G401.6 (cell line): Measurements from ENCODE around the gene ERN1.

Source experiments
- FAIRE-seq: peaks from 2 replicates; lab custom pipeline; 2012; peaks lifted over from hg19 to GRCh38; lab: Jason Lieb, UNC

The ERN1 gene

DNA sequence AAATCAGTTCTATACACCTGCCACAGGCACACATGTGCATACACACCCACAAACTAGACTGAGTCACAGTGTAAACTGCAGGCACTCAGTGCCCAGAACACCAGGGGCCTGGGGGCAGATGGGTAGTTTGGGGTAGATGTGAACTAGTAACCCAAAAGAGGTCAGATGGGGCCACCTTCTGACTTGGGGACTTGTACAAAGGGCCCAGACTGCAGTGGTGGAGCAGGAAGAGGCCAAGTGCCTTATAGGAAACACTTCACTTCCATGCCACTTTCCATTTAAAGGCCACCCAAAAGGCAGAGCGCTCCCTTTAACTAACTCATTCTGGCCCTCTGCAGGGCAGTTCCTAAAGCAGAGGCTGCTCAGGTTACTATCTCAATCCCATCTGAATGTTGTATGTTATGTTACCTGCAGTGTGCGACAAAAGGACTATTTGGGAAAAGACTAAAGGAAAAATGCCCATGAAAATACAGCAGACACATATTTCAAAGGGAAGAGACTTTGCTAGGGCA is 27.8 kb upstream of the ERN1 start:
- no peak for FAIRE-seq

DNA sequence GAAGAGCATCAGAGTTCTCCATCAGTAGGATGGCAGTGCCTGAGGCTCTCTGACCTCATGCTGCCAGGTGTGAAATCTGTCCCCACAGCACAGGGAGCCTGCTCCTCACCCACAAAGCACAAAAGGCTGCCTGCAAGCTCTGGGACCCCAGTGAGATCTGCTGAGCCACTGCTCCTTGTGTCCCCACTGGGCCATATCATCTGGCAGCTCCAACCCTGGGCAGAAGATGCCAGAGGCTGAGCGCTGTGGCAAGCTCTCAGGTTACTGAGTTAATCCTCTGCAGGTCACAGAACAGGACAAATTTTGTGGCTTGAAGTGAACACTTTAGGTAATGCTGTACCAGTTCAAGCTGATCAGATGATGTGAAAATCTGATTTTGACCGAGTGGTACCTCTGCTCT is 26.7 kb upstream of the ERN1 start:
- FAIRE-seq, result no peak

DNA sequence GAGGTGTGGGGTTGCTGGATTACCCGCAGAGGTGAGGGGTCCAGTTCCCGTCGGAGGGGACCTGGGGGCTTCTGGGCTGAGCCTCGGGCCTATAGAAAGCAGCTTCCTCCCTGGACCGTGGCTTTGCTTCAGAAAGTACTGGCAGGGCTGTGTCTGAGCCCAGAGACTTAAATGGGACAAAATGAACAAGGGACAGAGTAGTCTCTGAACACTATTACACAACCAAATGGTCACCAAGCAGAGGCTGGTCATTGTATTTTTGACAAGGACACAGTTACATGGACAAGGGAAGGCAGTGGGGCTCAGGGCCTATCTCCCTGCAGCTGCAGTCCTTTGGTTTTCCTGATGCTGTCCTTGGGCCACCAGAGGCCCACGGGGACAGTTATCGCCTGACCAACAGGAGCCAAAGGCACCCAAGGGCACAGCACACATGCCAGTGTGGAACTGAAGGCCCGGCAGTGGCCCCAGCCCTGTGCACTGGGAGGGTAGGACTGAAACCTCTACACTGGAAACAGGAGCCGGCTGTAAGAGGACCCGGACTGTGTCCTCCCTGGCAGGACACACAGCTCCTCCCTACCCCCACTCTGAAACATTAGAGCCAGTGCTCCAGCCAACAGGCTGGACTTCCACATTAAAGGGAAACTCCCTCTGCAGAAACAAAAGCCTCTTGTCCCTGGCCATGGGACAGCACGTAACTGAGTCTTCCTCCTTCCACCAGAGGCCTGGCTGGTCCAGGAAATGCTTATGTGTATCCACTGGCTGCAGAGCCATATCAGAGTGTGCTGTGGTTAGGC is 26.0 kb upstream of the ERN1 start:
- no peak for FAIRE-seq

DNA sequence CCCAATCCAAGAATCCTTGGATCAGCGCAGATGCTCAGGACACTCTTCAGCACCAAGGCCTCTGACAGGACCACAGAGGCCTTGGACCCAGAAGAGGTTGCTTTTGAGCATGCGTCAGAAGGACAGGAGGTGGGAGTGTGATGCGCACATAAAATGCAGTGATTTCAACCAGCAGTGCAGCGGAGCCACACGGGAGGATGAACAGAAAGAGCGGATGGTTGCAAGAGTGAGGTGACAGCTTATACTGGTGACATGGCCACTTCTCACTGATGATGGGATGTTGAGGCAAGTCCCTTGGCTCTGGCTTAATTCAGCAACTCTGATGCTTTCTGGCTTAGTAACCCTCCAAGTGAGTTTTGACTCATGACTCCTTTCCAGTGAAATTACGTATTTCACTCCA is 25.2 kb upstream of the ERN1 start:
- no peak for FAIRE-seq

DNA sequence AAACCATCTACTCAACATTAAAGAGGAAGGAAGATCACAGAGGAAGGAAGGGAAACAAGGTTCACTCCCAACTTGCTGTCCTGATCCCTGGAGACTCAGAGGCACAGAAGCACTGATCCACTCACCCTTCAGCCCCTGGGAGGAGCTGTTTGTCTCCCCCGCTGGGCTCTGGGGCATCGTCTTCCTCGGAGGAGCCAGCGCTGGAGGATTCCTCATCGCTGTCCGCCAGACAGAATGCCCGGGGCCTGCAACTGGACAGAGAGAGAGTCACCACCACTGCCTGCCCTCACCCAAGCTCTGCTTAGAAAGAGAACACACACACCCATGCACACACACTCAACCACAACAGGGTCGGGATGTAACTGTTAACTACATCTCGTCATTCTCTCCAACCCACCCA is 24.8 kb upstream of the ERN1 start:
- FAIRE-seq, result no peak

DNA sequence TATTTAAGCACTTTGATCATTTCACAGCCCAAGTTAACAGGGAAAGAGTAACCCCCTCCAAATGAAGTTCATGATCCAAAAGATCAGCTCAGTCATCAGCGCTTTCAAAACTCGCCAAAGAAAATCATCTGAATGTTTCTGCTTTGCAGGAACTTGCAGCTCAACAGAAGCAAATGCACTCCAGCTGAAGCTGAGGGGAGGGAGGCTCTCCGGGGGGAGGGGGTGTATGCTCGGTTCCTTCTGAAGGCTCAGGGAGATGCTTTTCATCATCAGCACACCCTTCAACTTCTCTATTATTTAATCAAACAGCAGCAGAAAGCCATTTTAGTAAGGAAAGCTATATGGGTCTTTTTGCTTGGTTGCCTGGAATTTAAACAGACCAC is 24.4 kb upstream of the ERN1 start:
- FAIRE-seq, result no peak

DNA sequence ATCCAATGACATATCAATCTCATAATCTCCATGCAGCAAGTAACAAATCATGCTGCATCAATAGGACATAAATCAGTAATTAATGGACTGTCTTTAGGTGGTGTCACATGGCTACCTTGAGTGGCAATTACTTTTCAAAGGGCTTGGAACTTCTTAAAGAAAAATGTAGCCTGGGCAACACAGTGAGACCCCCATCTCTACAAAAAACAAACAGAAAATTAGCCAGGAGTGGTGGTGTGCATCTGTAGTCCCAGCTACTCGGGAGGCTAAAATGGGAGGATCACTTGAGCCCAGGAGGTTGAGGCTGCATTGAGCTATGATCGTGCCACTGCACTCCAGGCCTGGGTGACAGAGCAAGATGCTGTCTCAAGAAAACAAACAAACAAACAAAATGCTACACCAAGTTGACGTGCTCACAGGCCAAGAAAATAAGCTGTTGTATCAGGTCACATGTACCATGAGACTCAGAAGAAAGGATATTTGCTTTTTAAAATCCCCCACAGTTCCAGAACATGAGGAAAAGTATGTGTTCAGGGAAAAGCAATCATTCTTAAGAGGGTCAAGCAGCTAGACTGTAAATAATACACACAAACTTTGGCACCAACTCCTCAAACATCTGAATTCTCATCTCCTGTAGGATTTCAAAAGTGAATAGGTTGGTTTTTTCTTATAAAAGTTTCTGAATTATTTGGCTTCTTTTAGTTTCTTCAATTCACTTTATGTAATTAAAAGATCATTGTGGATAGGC is 23.8 kb upstream of the ERN1 start:
- FAIRE-seq, result no peak

DNA sequence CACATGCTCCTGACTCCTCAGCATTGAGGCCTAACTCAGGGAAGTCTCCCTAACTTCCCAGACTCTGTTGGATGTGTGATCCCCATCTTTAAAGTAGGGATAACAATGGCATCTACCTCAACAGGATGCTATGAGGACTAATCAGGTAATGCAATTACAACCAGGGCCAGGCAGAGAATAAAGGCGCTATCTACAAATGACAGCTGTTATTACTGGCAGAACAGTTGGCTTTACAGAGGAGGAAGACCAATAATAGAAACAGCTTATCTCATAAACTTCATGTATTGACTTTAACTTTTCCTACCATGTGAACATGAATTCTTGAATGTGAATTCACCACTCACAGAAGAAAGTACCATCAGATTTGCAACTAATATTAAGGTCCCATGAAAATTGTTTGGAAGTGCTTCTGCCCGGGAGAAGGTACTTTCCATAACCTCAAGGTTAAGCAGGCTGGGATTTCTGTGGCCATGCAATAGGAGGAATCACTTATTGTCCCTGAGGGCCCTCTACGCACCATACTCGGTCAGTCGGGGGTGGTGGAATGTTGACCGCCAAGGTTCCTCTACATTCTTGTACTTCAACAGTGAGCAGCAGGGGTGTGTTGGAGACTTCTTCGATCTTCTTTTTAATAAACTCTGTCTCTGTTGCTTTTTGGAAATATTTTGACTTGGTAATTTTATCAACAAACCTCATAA is 22.6 kb upstream of the ERN1 start:
- no peak for FAIRE-seq

DNA sequence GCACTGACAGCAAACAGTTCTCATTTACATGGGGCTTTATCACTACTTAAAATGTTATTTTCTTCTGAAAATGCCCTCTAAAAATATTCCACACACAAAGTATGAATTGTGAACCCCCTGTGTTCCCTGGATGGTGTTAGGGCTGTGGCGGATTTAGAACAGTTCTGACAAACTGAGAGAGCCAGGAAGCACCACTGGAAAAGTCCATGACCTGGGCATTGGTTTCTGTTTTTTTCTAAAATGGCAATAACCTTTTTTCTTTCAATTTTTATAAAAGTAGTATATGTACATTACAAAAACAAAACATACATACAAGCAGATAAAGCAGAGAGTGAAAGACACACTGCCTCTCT is 21.0 kb upstream of the ERN1 start:
- FAIRE-seq, result no peak

DNA sequence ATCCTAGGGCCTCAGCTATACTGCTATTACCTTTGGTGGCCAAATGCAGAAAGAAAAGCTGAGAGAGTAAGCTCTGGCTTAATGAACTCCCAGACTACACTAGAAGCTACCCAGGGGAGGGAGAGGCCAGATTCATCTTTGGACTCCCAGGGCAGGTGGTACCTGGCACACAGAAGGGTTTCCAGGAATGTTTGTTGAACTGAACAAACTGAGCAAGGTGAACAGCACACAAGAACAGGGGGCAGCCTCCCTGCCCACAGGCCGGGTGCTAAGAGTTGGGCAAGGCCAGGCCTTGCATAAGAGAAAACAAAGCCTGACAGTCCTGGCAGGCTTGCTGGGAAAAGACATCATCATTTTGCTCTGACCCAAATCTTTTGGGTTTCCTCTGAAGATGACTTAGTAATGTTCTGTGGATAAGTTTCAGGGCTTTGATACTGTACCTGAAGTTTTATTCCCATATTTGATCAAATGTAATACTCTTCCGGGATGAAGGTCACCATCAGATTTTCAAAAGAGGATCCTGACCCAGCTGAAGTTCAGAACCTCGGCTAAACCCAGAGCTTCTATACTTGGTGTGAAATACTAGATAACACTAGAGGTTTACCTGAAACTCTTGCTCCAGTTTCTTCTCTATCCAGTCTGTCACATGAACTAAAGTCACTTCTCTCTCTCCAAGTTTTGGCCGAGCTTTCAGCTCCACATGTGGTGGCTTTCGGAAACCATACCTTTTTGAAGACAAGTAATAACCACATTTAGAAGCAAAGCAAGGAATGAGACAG is 20.5 kb upstream of the ERN1 start:
- no peak for FAIRE-seq

DNA sequence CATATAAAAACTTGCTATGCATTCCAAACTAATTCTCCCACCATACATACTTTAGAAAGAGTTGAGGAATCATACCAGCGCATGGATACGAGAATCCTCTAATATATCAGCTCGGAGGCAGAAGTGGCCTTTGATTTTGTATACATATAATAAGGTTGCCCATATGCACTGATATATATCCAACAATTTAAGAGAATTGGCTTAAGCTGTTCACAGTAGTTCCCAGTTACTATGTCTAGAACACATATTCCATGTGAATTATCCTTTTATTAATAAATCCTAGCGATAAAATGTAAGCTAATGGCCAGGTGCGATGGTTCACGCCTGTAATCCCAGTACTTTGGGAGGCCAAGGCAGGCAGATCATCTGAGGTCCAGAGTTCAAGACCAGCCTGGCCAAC is 19.3 kb upstream of the ERN1 start:
- no peak for FAIRE-seq

DNA sequence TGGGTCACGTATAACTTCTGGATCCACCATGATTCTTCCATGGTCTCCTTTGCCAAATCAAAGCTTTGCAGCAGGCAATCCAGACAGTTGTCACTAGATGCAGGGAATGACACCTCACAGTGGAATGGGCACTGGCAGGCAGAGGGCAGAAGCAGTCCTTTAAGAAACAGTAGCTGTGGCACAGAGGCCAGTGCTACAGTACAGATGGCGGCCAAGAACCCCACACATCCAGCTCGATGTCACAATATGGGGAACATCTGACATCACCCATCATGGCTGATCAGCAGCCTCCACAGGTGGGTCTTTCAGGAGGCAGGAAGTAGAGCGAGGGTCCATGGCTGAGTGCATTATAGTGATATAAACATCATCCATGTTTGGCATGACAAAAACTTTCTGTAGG is 18.8 kb upstream of the ERN1 start:
- no peak for FAIRE-seq

DNA sequence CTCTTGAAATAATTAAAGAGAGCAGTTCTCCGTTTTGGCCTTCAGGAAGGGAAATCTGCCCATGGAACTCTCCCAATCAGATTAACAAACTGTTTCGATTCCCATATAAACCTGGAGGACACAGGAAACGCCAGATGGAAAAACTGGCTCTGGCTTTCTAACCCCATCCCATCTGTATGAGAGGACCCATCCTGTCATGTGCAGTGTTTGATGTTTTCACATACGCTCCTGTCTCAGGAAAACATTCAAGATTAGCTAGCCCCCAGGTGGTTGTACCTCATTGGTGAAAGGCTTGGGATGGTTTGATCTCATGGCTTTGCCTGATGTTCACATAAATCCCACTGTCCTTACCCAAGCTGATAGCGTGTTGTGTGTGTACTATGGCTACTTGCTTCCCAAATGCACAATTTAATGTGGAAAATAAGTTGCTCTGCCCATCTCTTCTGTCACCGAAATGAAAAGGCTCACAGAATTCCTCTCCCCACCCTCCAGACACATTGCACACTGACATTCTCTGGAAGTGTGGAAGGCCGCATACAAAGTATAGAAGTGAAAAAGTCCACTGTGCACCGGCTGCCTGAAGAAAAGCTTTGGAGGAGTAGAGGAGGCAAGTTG is 18.2 kb upstream of the ERN1 start:
- no peak for FAIRE-seq

DNA sequence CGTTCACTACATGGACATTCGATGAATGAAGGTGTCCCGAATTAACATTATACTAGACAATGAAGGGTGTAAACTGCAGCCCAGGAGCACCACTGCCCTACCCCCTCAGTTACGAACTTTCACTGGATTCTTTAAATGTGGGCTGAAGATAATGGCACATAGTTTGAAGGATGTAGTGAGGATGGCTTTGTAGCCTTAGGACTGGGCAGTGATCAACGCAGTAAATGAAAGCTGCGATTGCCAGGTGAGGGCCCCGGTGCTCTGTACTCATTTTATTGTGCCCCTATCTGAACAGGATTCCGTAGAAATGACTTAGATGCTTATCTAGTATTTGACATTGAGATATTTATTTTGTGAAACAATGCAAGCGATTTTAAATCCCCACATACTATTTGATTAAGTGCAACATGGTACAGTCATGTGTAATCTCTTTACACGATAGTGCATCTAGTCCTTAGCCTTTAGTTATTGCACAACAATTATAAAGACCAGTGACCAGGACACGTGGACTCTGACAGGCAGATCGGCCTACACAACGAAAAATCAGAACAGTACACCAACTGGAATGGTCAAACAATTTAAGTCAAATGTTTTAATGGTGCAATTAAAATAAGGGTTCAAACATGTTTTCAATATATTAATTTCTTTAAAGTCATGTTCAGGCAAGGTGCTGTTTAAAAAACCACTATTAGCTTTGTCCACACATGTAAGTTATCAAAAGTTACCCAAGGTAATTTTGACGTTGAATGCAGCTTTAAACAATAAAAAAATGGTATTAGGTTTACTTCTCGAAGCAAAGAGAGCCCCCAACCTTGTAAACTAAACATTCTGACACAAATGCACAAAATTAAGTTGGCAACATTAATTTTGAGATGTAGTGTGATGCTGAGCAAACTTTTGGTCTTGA is 17.4 kb upstream of the ERN1 start:
- FAIRE-seq, result no peak

DNA sequence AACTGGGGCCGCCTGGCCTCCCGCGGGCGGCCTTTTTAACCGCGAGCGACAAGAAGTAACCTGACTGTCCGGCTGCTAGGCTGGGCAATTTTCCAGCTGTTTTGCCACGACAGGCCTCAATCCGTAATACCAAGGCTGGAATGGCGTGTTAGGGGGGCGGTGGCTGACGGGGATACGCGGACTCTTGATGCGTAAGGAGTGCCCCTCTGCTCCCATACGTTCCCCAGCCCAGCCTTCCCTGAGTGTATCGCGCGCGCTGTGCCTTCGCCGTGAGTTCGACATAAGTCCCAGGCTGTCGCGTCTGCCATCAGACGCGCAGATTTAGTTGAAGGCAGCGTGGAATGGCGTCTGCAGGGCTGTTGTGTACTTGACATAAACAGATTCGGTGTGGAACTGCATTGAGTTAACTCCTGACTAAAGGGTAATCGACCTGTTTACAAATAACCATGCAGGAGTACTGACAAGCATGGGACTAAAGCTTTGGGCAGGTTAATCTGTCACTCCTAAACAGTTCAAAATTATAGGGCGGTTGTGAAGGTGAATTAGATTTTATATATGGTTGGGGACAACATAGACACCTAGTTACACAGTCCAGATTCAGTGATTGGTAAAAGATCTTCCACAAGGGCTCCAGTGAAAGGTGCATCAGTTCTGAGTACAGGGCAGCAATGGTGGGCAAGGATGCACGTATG is 16.6 kb upstream of the ERN1 start:
- no peak for FAIRE-seq

DNA sequence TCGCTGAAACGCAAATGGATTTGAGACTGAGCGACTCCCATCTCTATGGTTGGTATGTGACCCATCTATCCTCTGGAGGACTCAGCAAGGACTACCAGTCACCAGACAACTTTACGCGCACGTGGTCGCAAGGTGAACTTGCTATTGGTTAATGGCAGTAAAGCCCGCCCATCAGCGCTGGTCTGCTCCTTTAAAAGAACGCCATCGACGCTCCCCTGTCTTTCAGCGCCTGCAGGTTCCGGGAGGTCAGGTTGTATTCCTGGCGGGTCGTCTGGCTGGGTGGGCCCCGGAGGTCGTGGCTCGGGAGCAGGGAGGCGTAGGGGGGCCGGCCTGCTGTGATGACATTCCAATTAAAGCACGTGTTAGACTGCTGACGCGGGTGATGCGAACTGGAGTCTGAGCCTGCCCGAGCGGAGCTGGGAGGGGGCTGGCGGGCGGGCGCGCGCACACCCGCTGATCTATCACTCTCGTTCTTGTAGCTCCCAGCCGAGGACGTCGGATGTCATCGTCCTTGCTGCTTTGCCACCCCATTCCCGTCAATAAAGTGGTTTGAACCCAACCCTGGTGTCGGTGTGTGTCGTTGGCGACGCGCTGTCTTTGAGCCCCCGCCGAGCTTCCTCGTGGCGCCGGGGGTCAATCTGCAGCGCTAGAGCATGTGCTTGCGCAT is 15.9 kb upstream of the ERN1 start:
- peak; percentile 96 for FAIRE-seq

DNA sequence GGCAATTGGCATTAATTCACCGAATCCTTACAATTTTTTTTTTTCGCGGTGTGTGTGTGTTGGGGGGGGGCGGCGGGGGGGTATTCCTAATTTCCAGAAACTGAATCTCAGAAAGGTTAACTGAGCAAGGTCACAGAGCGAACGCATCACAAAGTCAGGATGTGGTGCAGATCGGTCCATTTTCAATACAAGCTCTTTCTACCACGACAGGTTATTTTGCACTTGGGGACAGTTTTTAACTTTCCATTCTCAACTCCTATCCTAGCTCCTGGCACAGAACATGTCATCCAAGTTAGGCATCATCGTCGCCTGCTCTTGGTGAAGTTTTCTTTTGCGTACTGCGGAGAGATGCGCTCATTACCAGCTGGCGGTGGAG is 15.4 kb upstream of the ERN1 start:
- no peak for FAIRE-seq

DNA sequence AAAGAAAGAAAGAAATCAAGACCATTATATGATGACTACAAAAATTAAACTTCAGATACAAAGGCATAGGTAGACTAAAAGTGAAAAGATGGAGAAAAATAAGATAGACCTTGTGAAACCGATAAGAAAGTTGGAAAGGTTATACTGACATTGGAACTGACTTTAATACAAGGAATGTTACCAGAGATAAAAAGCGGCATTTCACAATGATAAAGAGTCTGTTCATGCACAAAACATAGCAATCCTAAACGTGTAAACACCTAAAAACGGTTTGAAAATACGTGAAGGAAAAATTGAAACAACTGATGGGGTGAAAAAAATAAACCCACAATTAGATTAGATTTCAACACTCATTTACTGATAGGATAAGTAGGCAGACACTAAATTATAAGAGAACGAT is 9.6 kb upstream of the ERN1 start:
- FAIRE-seq, result no peak

DNA sequence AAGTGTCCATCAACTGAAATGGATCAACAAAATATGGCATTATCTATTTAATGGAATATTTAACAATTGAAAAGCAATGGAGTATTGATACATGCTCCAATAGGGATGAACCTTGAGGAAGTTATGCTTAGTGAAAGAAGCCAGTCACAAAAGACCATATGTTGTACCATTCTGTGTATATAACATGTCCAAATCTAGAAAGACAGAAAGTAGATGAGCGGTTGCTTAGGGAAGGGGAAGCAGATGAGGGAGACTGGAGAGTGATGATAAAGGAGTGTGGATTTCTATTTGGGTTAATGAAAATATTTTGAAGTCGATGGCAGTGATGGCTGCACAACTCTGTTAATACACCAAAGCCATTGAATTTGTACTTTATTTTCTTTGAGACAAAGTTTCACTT is 8.5 kb upstream of the ERN1 start:
- FAIRE-seq, result no peak

DNA sequence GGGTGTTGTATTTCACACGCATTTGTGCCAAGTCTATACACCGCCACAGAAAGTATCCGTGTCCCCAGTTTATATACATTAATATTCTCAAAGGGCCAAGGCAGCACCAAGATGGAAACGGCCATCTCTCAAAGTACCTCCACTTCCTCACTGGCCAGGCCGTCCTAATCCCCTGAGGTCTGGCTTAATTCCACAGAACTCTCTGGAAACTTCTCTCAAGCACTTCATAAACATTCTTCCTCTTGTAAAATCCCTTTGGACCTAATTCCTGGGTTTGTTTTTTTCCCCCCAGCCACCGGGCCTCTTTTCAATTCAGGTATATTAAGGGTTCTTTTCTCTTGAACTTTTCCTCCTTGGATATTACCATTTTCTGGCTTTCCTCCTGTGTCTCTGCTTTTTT is 5.1 kb upstream of the ERN1 start:
- no peak for FAIRE-seq
